Measurements from ENCODE around the gene MTMR10.

The MTMR10 gene

GRCh38 chr15:30969724-30970123, 21.7 kb downstream of the MTMR10 start:
- DNase-seq, result no peak
- intact Hi-C loops (cut with DNase I), result no loop called here

DNA sequence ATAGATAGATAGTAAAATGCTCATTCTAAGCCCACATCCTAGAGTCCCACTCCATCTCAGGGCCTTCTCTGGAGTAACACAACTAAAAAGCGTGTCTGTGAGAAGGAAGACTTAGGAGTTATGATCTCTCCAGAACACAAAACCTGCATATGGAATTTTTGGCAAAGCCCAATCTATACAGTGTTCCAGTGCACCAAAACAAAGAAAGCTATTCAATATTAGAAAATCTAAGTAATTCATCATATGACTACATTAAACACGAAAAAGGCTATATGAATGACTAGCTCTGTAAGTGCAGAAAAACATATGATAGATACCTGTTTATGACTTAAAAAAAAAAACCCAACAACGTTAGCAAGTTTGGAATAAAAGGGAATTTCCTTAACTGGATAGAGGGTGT, 27.7 kb downstream of the MTMR10 start:
- intact Hi-C loops (cut with DNase I), result no loop called here
- DNase-seq, result no peak

DNA sequence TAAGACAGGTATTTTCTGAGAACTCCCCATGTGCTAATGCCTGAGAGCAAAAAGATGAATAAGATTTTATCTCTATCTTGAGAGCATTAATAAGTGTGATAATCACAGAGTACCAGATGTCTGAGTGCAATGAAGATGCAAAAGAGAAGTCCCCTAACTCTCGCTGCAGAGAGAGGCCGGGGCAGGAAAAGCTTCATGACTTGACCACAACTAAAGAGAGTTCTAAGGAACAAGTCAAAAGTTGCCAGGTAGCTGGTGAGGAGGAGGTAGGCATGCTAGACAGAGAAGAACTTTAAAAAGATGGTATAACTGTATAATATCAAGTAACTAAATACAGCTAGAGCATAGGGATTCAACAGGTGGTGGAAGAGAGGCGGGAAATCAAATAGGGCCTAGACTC, 28.8 kb downstream of the MTMR10 start:
- intact Hi-C loops (cut with DNase I), result no loop called here
- DNase-seq, result no peak

GRCh38 chr15:30962079-30962478, 29.3 kb downstream of the MTMR10 start:
- intact Hi-C loops (cut with DNase I), result no loop called here
- peak in 2 of 10 donors; percentile 64 to 80 for DNase-seq

- intact Hi-C loops (cut with DNase I), result loop anchor here (5.0 kb wide), 1 partner anchor 51 kb away; no protein-coding TSS in a partner anchor
Observed at GRCh38 chr15:30958219-30958618, 33.2 kb downstream of the MTMR10 start.

DNA sequence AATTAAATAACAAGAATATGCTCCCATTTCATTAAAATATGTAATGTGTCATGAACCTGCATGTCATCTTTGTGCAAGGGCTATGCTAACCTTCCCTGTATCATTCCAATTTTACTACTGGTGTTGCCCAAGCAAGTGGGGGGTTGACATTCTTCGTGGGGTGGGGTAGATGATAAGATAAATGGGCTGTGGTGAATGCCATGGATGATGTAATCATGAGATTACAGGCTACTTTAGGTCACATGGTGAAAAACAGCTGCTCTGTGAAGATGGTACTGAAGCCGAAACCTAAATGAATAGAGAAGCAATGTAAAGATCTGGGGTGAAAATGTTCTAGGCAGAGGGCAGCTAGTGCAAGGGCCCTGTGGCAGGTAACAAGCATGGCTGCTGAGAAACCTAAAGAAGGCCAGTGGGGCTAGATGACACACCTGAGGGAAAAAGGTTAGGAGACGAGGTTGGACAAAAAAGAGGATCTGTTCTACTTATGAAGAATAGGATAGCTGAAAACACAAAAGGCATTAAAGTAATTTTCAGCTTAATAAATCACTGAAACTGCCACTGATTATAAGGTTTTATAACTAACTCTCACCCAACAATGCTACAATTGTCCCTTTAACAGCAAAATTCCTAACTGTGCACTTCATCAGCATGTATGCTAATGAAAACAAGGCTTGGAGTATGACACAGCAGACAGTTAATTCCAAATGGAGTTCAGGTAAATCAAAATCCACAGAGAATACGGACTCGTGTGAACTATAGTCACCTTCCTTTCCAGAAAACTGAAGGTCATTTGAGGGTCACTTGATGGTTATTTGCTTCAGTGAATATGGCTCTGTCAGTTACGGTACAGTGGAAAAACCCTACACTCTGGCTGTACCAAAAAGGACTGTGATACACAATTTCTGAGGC, 35.0 kb downstream of the MTMR10 start:
- no peak for DNase-seq
- intact Hi-C loops (cut with DNase I), result loop anchor here (5.0 kb wide), 1 partner anchor 49 kb away; no protein-coding TSS in a partner anchor

More at GRCh38 chr15:30958219-30958618, 33.2 kb downstream of the MTMR10 start:
- no peak for DNase-seq

- DNase-seq, result no peak
- intact Hi-C loops (cut with DNase I), result loop anchor here (5.0 kb wide), 1 partner anchor 47 kb away; no protein-coding TSS in a partner anchor
Observed at GRCh38 chr15:30954674-30955073, 36.8 kb downstream of the MTMR10 start.

DNA sequence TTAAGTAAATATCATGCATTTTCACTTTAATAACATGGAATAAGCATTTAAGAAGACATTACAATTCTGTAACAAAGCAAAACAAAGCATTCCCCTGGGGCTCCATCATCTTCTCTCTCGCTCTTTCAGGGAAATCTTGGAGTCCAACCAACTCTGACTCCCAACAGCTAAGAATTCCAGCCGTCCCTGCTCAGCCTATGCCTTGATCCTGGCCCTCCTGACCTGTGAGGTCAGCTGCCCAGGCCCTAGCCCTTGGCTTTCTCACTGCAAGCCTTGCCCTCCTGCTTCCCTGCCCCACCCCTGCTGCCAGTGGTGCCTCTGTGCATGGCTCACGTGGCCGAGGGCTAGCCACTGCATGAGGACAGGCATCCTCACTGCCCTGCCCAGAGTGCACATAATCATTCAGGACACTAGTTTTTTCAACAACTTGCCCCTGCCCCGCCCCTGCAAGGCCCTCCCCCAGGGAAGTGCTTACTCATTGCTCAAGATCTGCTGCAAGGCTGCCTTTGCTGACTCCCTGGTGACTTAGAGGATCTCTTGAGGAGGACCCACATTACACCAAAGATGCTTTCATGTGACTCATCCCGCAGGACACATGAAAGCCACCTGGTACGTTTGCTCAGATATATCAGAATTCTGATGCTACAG, 37.6 kb downstream of the MTMR10 start:
- intact Hi-C loops (cut with DNase I), result no loop called here
- DNase-seq, result no peak

- intact Hi-C loops (cut with DNase I), result no loop called here
- DNase-seq, result no peak
Observed at GRCh38 chr15:30953183-30953582, 38.2 kb downstream of the MTMR10 start.

GRCh38 chr15:30943654-30944335, 47.6 kb downstream of the MTMR10 start:
- intact Hi-C loops (cut with DNase I), result loop anchor here (10.0 kb wide), 2 partner anchors 61 to 181 kb away; no protein-coding TSS in a partner anchor
- peak in 1 of 10 donors; percentile 64 for DNase-seq

GRCh38 chr15:30941520-30941919, 49.9 kb downstream of the MTMR10 start:
- intact Hi-C loops (cut with DNase I), result loop anchor here (10.0 kb wide), 2 partner anchors 63 to 183 kb away; no protein-coding TSS in a partner anchor
- DNase-seq, result peak in 1 of 10 donors; percentile 66

GRCh38 chr15:30940359-30940758, 51.1 kb downstream of the MTMR10 start:
- no peak for DNase-seq
- intact Hi-C loops (cut with DNase I), result loop anchor here (10.0 kb wide), 2 partner anchors 64 to 184 kb away; no protein-coding TSS in a partner anchor

GRCh38 chr15:30939161-30939560, 52.3 kb downstream of the MTMR10 start:
- peak in 1 of 10 donors; percentile 66 for DNase-seq
- intact Hi-C loops (cut with DNase I), result no loop called here

- intact Hi-C loops (cut with DNase I), result no loop called here
- DNase-seq, result no peak
Observed at GRCh38 chr15:30933293-30933692, 58.1 kb downstream of the MTMR10 start.

DNA sequence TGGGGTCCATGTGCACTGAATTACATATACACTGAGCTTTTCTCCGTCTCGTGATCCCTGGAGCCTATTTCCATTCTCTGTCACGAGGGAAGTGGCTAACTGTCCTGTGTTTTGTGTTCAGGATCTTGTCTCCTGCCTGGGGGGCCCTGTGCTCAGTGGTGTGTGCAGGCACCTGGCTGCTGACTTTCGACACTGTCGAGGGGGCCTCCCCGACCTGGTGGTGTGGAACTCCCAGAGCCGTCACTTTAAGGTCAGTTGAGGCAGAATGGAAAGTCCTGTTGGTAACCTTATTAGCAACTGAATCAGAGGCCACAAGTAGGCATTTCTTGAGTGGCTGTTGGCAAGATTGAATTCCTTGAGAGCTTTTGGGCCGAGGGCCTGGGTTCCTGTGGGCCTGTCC, 61.0 kb downstream of the MTMR10 start:
- intact Hi-C loops (cut with DNase I), result no loop called here
- DNase-seq, result no peak

DNA sequence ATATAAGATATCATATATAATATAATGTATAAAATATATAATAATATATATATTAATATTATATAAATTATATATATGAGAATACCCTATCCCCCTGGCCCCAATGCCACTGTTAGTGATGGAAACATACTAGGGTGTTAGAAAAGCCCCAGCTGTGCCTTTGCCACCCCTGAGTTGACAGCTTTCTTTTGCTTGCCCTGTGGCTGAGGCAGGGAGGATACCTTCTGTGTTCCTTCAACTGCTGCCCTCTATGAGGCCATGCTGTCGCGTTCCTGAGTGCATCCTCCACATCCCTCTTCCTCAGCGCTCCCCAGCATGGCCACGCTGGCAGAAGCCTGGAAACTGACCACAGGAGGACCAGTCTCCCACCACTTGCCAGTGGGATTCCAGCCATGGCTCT, 61.4 kb downstream of the MTMR10 start:
- peak in 1 of 10 donors; percentile 43 for DNase-seq
- intact Hi-C loops (cut with DNase I), result no loop called here

GRCh38 chr15:30929064-30929669, 62.3 kb downstream of the MTMR10 start:
- no peak for DNase-seq
- intact Hi-C loops (cut with DNase I), result no loop called here

DNA sequence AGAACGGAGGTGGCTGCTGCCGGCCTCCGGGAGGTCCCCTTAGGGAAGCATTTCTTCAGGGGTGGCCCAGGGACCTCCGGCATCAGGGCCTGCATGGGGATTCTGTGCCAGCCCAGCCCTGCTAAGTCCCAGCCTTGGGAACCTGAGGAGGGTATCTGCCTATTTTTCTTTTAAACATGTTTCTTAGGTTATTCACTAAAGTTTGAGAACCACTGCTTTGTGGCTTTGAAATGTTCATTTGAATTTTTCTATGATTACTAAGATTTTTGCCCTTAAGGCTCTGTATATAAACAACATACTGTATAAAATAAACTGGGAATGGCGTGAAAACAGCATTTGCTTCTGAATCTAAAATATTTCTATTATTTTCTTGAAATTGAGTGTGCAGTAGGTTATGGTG, 63.4 kb downstream of the MTMR10 start:
- DNase-seq, result peak in 1 of 10 donors; percentile 44
- intact Hi-C loops (cut with DNase I), result no loop called here

DNA sequence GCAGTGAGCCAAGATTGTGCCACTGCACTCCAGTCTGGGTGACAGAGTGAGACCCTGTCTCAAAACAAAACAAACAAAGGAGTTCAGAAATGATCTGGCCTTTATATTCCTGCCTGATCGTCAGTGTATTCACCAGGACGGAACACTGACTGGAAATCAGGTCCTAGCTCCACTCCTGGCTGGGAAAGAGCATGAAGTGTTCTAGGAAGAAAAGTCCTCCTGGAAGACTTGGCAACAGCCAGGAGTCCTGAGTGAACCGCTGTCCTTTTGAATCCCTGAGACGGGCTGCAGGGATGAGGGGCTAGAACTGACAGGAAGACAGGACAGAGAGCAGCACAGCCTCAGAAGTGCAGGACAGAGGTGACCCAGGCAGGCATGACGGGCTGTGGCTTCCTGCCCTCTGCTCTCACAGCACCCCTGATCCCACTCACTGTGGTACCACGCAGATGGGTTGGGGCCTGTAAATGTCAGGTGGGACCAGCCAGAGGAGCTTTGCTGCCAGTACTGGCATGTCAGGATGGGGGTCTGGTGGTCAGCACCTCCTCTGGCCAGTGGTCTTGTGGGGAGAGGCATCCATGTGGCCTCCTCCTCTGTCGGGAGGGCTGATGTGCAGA, 64.2 kb downstream of the MTMR10 start:
- DNase-seq, result peak in 1 of 10 donors; percentile 56
- intact Hi-C loops (cut with DNase I), result no loop called here

DNA sequence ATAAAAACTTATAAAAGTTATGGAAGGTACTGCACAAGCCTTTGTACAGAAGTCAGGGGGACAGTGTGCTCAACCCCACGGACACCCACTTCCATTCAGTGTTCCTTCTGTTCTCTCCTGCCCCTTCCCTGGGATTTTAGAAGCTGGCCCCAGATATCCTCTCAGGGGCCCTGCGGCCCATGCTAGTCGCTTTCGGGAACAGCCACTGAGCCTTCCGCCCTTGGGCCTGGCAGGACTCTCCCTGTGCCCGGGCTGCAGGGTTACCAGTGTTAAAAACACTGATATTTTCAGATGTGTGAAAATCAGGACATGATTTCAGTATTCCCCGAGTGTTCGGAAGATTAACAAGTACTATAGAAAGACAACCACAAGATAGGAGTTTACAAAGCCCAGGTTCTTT, 65.3 kb downstream of the MTMR10 start:
- intact Hi-C loops (cut with DNase I), result no loop called here
- peak in 1 of 10 donors; percentile 56 for DNase-seq
